8988T (cell line): ENCODE results near the gene DUSP19.
"Not testable (repeated sequence)": the region's sequence is repeated elsewhere in the genome, so short reads cannot be mapped to it uniquely, and the experiment has no call there.

Source experiments
- DNase-seq: peaks from one replicate; pipeline ENCODE4 v3.0.0; 2011

Gene DUSP19, protein sequence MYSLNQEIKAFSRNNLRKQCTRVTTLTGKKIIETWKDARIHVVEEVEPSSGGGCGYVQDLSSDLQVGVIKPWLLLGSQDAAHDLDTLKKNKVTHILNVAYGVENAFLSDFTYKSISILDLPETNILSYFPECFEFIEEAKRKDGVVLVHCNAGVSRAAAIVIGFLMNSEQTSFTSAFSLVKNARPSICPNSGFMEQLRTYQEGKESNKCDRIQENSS

DNA sequence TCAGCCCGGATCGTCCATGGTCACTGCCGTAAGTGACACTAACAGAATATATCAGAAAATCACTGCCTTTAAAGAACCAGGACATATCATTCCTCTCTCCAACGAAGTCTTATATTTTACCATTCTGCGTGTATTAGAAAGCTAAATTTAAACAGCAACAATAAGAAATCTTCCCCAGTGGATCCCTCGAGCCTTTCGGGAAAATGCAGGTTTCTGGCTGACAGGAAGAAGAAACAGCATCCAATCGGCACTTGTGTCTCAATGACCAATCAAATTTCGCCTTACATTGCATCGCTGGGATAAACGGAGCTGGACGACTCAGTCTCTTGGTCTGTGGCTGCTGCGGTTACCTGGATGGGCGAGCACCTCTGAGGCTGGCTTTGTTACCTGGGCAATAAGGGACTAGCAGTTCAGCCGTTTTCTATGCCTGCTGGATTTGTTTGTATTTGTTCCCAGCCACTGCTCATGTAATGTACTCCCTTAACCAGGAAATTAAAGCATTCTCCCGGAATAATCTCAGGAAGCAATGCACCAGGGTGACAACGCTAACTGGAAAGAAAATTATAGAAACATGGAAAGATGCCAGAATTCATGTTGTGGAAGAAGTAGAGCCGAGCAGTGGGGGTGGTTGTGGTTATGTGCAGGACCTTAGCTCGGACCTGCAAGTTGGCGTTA is at the start of gene DUSP19:
Gene DUSP19 (plus strand): TSS at position 284 of the 675 bp plus-strand sequence. CDS start 187 bp downstream, at position 471.
- DNase-seq, result peak; percentile 42

DNA sequence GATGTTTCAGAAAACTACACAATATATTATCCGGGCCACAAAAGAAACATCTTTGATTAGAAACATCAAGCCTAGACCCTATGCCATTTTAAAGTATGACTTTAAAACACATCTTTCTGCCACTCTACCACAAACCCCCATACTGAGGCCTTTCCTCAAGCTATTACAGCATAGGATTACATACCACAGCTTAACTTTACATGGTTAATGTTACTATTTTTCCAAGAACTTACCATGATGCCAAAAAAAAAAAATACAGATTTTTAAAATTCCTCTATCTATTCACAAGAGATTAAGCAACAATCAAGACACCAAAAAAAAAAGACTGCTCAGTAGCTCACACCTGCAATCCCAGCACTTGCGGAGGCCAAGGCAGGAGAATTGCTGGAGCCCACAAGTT is 49.3 kb upstream of the DUSP19 start:
- DNase-seq, result no peak

DNA sequence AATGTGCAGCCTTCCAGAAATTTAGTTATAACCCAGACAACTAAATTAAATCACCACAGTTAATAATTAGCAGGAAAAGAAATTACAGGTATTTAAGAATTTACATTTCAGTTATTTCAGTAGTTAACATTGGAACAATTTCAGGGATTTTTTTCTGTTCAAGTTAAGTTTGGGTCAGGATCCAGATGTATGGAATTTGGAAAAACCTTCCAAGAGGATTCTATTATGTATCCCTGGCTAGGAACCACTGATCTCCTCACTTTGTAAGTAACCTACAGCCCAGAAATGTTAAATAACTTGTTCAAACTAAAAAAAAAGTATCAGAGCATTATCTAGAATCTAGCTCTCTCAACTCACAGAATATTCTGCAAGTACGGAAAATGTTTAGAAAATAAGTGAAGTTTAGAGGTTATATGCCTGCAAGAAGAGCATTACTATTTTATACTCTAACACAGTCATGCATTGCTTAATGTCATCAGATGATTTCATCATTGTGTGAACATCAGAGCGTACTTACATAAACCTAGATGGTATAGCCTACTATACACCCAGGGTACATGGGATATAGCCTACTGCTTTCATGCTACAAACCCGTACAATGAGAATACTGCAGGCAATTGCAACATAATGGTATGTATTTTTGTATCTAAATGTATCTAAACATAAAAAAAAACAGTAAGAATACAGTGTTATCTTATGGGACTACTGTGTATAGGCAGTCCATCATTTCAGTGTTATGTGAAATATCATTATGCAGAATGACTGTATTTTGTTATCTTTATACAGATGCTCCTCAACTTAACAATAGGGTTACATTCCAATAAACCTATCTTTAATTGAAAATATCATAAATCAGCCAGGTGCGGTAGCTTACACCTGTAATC is 46.4 kb upstream of the DUSP19 start:
- no peak for DNase-seq

DNA sequence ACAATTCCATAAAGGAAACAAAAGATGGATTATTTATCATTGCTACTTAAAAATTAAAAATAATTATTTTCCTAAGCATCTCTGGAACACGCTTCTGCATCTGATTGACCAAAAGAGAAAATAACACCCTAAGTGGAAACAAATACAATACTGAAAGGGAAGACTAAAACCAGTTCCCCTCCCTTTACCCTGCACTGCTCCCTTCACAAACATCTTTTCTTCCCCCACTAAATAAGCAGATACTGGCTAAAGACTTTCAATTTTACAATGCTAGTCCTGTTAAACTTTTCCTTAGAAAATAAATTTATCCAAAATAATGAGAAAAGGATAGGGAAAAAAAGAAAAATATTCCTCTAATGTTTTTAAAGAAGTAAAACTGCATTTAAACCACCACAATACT is 44.6 kb upstream of the DUSP19 start:
- DNase-seq, result no peak

DNA sequence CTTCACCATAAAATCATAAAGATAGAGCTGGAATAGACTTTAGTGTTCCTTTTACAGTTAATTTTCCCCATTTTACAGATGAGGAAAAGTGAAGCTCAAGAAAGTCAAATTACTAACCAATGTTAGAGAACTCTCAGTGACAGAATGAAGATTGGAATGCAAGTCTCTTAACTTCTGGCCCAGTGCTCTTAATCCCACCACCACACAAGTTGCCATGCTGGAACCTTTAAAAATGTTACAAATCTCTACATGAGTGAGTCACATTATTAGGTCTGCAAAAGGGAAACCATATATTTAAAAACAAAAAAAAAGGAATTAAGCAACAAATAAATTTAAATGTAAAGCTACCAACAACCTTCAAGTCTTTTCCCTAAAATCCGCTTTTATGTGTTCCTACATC is 43.7 kb upstream of the DUSP19 start:
- no peak for DNase-seq

DNA sequence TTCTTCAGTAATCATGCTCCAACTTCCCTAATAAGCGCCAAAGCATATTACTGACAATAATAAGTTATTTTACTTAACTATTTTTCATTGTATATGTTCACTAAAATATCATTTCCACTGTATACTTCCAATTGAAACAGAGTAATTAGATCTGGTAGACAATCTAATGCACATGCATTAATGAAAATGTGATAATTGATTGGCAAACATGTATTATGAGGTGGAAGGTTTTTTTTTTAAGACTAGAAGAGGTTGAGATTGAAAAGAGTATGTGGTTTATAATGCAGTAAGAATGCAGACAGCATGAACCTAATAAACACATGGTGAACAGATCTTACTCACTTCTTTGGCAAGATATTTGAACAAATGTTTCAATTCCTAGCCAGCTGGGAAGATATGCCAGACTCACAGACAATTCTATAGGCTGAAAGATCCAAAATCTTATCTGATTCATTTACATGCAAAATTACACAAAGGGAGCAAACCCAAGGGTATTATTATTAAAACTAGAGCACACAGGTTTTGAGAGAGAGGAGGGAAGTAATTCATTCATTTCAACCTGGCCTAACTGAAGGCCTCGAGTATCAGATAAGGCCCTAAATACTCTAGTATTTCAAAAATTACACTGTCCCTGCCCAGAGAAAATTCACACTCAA is 43.1 kb upstream of the DUSP19 start:
- no peak for DNase-seq

DNA sequence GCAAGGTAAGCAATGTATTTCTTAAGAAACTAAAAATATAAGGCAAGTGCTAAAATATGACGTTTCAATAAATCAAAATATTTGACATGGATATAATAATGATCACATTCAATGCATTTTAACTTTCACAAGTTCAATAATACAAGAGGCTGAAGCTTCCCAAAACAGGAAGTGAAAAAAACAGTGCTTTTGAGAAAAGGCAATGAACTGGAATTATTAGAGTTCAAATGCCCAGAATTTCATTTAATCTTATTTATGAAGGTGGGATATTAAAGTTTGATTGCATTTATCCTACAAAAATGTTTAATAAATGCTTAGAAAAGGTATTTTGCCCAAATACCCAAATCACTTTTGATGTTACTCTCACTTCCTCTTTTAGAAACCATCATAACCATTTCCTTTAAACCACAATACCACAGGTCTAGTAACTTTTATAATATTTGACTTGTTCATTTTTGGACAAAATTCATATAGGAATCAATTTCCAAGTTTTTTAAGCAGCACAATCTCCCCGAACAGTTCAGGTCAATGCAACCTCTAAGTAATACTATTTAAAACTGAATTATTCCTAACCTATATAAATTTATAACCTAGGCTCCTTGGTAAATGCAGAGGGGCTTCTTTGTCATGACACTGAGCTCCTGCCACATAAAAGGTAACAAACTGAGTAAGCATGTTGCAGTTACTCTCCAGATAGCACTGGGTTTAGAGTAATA is 42.4 kb upstream of the DUSP19 start:
- DNase-seq, result no peak

DNA sequence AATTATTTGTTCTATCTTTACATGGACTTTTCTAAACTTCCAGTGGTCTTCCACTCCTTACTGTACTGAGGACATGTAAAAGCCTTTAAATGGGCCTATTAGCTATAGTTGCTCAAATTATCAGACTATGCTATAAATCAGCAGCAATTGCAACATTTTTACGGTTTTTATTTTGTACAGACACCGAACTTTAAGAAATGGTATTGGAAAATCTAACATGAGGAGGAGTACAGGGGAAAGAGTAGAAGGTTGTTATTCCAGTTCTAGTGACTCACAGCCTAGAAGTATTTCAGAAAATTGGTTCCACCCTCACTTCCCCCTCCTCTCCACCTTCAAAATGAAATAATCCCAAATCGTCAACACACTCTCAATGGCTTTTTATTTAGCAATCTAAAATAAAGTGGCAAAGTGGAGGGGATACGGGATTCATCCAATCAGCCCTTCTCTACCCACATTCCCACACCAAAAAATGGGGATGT is 41.4 kb upstream of the DUSP19 start:
- DNase-seq, result no peak

DNA sequence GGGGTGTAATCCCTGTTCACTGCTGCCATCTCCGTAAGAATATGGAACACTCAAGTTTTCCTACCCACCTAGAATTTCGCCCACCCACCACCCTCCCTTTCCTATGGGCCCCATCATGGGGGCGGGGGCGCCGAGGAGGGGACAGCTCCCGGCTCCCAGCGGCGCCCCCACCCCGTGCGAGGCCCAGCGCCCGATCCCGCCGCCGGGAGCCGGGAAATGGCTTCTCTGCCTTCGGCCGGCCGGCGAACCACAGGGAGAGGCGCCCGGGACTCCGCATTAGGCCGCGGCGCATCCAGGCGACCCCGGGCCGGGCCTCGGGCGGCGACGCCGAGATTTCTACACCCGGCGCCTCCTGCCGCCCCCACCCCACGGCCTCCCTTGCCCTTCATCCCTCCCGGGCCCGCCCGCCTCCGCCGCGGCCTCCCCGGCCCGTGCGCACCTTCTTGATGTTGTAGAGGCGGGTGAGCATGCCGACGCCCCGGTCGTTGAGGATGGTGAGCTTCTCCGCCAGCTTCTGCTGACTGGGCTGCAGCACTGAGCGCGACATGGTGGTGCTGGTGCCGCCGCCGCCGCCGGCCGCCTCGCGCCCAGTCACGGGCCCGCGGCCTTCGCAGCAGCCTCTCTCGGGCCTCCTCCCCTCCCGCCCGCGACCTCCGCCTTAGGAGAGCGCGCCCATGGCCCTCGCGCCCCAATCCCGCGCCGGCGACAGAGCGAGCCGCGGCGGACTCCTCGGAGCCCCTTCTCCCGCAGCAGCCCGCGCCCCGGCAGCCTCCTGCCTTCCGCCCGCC is 40.8 kb upstream of the DUSP19 start:
- DNase-seq, result peak; percentile 29

DNA sequence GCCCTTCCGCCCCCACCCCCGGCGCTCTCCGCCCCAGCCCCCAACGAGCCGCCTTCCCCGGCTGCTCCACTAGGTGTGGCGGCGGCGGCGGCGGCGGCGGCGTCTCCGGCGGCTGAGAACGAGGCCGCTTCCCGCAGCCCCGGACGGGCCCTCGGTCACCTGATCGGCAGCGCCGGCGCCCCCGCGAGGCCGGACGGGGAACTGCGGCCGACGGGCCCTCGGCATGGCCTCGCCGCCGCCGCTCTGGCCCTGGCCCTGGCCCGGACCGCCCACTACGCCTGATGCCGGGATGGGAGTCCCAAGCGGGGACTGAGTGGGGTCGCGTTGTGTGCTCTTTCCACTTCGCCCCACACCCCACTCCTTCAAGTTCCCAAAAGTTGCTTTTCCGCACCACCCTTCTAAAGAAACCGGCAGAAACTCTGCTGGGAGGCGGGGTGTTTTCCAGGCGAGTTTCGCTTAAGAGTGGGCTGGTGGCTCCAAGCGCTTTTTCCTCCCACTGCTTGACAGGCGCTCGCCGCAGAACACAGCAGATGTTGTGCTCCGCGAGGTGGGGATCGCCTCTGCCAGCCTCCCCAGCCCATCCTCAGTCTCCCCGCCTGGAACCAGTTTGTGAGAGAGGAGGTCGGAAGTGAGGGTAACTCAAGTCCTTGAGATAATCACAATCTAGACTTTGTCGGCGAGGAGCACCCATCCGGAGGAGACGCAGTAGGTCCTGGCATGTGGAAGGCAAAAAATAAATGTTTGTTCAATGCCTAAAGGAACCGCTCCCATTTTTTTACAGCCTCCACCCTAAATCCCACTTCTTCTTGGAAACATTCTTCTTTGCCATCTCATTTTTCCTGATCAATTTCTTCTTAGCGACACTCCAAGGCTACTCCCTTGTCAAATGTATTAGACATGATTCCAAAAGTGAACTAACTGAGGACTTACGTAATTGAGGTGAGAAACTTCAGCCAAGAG is 39.9 kb upstream of the DUSP19 start, which contains the start of gene NCKAP1:
Gene NCKAP1 (minus strand): TSS at position 117 of the 960 bp plus-strand sequence. CDS start 358 bp downstream, outside the sequence.
- peak; percentile 80 for DNase-seq

DNA sequence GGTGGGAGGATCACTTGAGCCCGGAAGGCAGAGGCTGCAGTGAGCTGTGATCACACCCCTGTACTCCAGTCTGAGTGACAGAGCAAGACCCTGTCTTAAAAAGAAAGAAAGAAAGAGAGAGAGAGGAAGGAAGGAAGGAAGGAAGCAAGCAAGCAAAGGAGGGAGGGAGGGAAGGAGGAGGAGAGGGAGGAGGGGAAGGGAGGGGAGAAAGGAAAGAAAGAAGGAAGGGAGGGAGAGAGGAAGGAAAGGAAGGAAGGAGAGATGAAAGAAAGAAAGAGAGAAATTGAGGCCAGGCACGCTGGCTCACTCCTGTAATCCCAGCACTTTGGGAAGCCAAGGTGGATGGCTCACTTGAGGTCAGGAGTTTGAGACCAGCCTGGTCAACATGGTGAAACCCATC is 37.9 kb upstream of the DUSP19 start:
- DNase-seq, result no peak

DNA sequence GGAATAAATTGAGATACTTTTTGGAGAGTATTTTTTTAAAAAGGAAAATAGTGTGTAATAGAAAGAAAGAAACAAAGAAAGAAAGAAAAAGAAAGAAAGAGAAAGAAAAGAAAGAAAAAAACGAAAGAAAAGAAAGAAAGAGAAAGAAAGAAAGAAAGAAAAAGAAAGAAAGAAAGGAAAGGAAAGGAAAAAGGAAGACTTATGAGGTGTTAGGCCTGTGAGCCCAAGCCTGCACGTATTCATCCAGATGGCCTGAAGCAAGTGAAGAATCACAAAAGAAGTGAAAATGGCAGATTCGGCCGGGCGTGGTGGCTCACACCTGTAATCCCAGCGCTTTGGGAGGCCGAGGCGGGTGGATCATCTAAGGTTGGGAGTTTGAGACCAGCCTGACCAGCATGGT is 35.0 kb upstream of the DUSP19 start:
- not testable (repeated sequence) for DNase-seq

DNA sequence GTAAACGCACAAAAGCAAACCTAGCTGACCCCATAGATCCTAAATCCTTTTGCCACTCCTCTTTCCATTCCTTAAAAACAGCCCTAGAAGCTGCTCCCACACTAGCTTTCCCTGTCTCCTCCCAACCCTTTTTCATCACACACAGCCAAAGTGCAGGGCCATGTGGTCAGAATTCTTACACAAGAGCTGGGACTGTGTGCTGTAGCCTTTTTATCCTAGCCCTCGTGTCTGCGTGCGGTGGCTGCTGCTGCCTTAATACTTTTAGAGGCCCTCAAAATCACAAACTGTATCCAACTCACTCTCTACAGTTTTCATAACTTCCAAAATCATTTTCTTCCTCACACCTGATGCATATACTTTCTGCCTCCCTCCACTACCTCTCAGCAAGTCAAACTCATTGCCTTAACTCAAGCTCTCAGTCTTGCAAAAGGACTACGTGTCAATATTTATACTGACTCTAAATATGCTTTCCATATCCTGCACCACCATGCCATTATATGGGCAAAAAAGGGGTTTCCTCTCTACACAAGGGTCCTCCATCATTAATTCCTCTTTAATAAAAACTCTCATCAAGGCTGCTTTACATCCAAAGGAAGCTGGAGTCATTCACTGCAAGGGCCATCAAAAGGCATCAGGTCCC is 30.9 kb upstream of the DUSP19 start:
- not testable (repeated sequence) for DNase-seq

DNA sequence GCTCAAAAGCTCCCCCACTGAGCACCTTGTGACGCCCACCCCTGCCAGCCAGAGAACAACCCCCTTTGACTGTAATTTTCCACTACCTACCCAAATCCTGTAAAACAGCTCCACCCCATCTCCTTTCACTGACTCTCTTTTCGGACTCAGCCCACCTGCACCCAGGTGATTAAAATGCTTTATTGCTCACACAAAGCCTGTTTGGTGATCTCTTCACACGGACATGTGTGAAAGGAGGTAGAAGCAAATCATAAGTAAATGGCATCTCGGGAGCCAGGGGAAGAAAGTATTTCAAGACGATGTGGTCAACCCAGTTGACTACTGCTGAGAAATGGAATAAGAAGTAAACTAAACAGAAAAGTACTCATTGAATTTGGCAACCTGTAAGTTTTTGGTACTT is 29.1 kb upstream of the DUSP19 start:
- DNase-seq, result no peak

DNA sequence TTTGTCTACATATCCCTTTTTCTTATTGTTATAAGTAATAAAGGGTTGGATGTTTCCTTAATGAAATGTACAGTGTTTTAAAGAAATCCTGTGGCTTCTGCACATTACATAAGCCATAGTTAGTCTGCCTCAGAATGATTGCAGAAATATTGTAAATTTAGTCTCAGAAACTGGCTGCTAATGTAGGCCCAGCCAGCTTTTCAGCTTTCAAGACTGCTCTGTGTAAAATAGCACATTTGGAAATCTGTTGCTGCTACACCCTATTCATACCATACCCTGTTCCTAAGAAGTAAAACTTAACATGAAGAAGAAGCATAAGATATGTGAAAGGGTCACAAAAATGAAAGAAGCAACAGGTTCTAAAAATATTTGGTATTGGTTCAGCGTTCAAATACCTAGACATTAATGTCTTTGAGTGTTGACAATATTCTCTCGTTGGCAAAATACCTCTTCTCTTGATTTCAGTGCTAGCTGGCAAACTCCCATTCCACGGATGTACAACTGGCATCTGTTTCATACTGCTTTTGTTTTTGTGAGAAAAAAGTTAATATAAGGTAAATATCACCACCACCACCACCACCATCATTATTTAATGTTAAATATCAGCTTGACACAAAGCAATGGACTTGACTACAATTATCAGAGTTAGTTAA is 21.1 kb upstream of the DUSP19 start:
- DNase-seq, result no peak

DNA sequence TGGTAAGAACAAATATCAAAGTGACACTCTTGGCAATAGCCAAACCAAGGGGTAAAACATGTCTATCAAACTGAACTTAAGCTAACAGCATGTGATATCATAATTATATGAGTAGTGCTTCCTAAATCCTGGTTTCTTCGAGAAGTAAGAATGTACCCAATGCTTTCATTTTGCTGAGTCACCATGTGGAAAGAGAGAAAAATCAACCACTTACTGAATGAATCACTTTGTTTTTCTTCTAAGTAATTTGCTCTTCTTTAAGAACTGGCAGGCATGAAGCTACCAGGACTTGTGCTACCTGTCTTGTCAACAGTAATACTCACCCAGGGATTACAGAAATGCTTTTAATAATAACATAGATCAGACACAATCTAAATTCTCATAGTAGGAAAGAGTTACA is 19.0 kb upstream of the DUSP19 start:
- DNase-seq, result no peak

DNA sequence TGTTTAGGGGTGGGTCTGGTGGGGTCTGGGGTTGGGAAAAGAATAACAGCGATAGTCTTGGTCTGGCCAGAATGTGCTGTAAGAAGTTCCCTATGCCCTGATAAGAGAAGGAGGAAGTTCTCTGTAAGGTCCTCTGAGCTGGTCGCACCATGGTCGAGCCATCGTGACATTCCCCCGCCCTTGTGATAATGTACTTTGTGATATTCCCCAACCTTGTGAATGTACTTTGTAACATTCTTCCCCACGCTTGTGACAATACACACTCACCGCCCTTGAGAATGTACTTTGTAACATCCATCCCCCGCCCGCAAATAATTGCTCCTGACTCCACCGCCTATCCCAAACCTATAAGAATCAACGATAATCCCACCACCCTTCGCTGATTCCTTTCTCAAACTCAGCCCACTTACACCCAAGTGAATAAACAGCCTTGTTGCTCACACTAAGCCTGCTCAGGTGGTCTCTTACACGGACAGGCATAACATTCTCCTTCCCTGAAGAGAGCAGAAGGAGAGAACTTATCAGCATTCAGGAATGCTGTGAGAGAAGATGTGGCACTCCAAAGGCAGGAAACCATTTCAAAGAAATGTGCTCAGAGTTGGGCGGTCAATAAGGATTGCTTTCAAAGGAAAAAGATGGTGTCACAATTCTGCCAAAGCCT is 17.8 kb upstream of the DUSP19 start:
- no peak for DNase-seq

DNA sequence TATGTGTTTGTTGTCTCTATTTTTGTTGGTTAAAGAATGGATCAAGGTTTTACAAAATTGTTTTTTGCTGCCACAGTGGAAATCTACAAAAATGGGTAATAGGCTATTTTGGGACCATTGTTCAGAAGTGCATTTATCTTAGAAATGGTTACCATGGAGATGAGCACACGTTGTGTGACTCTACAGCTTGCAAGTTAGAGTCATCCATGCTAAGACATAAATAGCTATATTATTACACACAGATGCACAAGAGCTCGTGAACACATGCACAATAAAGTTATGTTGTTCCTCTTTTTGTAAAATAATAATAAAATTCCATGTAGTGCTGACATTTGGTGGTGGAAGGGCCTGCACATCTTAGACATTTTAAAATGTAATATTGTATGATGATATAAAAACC is 15.5 kb upstream of the DUSP19 start:
- no peak for DNase-seq

DNA sequence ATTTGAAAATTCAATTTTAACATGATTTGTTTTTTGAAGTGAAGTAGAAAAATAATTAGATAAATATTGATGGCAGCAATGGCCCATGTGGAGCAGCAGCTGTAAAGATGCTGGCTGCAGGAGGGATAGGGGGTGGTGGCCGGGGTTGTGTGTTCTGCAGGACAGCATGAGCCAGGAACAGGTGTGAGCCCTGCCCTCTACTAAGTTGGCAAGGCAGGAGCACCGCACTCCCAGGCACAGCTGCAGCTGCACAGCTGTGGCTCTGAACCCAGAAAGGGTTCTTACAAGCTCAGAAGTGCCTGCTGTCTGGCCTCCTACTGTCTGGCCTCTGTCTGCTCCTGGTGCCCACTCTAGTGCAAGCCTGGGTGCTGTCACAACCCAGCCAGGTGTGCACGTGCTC is 10.0 kb upstream of the DUSP19 start:
- DNase-seq, result no peak
